ENCODE results near the gene CACFD1.

Gene CACFD1

GRCh38 chr9:133457233-133457632 is 2.5 kb upstream of the CACFD1 start:
- peaks cover 5% of the 10 kb centered on the region for H3K4me1 ChIP-seq (ENCODE audit: control insufficient read depth, insufficient read depth, low read length)
- H3K27me3 ChIP-seq (ENCODE audit: control insufficient read depth, insufficient read depth, low read length) = no peaks in the 10 kb centered on the region
- H3K9me3 ChIP-seq (ENCODE audit: control insufficient read depth, insufficient read depth, low read length) = no peaks in the 10 kb centered on the region
- no peak overlapping the region for H3K4me3 ChIP-seq (ENCODE audit: low read depth, low read length)
- no peak overlapping the region for H3K9ac ChIP-seq (ENCODE audit: low read depth, low read length)
- H3K36me3 ChIP-seq (ENCODE audit: control insufficient read depth, insufficient read depth, low read length) = no peaks in the 10 kb centered on the region

GRCh38 chr9:133457748-133458147 is 2.0 kb upstream of the CACFD1 start:
- Histone ChIP-seq H3K9me3 (ENCODE audit: control insufficient read depth, insufficient read depth, low read length) (no peaks in the 10 kb centered on the region), H3K4me1 (ENCODE audit: control insufficient read depth, insufficient read depth, low read length) (peaks cover 5% of the 10 kb centered on the region), H3K36me3 (ENCODE audit: control insufficient read depth, insufficient read depth, low read length) (no peaks in the 10 kb centered on the region), H3K4me3 (ENCODE audit: low read depth, low read length) (no peak overlapping the region), H3K9ac (ENCODE audit: low read depth, low read length) (no peak overlapping the region), H3K27me3 (ENCODE audit: control insufficient read depth, insufficient read depth, low read length) (no peaks in the 10 kb centered on the region)

- no peaks in the 10 kb centered on the region for H3K9me3 ChIP-seq (ENCODE audit: control insufficient read depth, insufficient read depth, low read length)
- H3K4me1 ChIP-seq (ENCODE audit: control insufficient read depth, insufficient read depth, low read length) = peaks cover 5% of the 10 kb centered on the region
- no peak overlapping the region for H3K9ac ChIP-seq (ENCODE audit: low read depth, low read length)
- H3K4me3 ChIP-seq (ENCODE audit: low read depth, low read length) = peak overlapping the region; percentile 49
- no peaks in the 10 kb centered on the region for H3K36me3 ChIP-seq (ENCODE audit: control insufficient read depth, insufficient read depth, low read length)
- H3K27me3 ChIP-seq (ENCODE audit: control insufficient read depth, insufficient read depth, low read length) = no peaks in the 10 kb centered on the region
These were observed 1.0 kb upstream of the CACFD1 start for GRCh38 chr9:133458643-133459312.

- Histone ChIP-seq H3K4me3 (ENCODE audit: low read depth, low read length) (peak overlapping the region; percentile 70), H3K9me3 (ENCODE audit: control insufficient read depth, insufficient read depth, low read length) (no peaks in the 10 kb centered on the region), H3K4me1 (ENCODE audit: control insufficient read depth, insufficient read depth, low read length) (peaks cover 5% of the 10 kb centered on the region), H3K36me3 (ENCODE audit: control insufficient read depth, insufficient read depth, low read length) (no peaks in the 10 kb centered on the region), H3K27me3 (ENCODE audit: control insufficient read depth, insufficient read depth, low read length) (no peaks in the 10 kb centered on the region), H3K9ac (ENCODE audit: low read depth, low read length) (peak overlapping the region; percentile 93)
These were observed 812 bp downstream of the CACFD1 start for GRCh38 chr9:133460405-133461175.

GRCh38 chr9:133461975-133462374 is 2.2 kb downstream of the CACFD1 start:
- Histone ChIP-seq H3K9ac (ENCODE audit: low read depth, low read length) (no peak overlapping the region), H3K9me3 (ENCODE audit: control insufficient read depth, insufficient read depth, low read length) (no peaks in the 10 kb centered on the region), H3K4me3 (ENCODE audit: low read depth, low read length) (no peak overlapping the region)

GRCh38 chr9:133463234-133463863 is 3.6 kb downstream of the CACFD1 start:
- H3K27me3 ChIP-seq (ENCODE audit: control insufficient read depth, insufficient read depth, low read length) = no peaks in the 10 kb centered on the region
- peak overlapping the region; percentile 24 for H3K9ac ChIP-seq (ENCODE audit: low read depth, low read length)
- peaks cover 5% of the 10 kb centered on the region for H3K4me1 ChIP-seq (ENCODE audit: control insufficient read depth, insufficient read depth, low read length)
- H3K4me3 ChIP-seq (ENCODE audit: low read depth, low read length) = no peak overlapping the region
- H3K36me3 ChIP-seq (ENCODE audit: control insufficient read depth, insufficient read depth, low read length) = no peaks in the 10 kb centered on the region
- H3K9me3 ChIP-seq (ENCODE audit: control insufficient read depth, insufficient read depth, low read length) = no peaks in the 10 kb centered on the region

More at GRCh38 chr9:133461975-133462374, 2.2 kb downstream of the CACFD1 start:
- H3K27me3 ChIP-seq (ENCODE audit: control insufficient read depth, insufficient read depth, low read length) = no peaks in the 10 kb centered on the region
- H3K4me1 ChIP-seq (ENCODE audit: control insufficient read depth, insufficient read depth, low read length) = peaks cover 5% of the 10 kb centered on the region
- no peaks in the 10 kb centered on the region for H3K36me3 ChIP-seq (ENCODE audit: control insufficient read depth, insufficient read depth, low read length)

- Histone ChIP-seq H3K9ac (ENCODE audit: low read depth, low read length) (no peak overlapping the region), H3K4me1 (ENCODE audit: control insufficient read depth, insufficient read depth, low read length) (peaks cover 5% of the 10 kb centered on the region), H3K4me3 (ENCODE audit: low read depth, low read length) (no peak overlapping the region), H3K27me3 (ENCODE audit: control insufficient read depth, insufficient read depth, low read length) (no peaks in the 10 kb centered on the region), H3K36me3 (ENCODE audit: control insufficient read depth, insufficient read depth, low read length) (no peaks in the 10 kb centered on the region), H3K9me3 (ENCODE audit: control insufficient read depth, insufficient read depth, low read length) (no peaks in the 10 kb centered on the region)
These were observed 4.3 kb downstream of the CACFD1 start for GRCh38 chr9:133463864-133464615.

- Histone ChIP-seq H3K4me1 (ENCODE audit: control insufficient read depth, insufficient read depth, low read length) (peaks cover 5% of the 10 kb centered on the region), H3K9me3 (ENCODE audit: control insufficient read depth, insufficient read depth, low read length) (no peaks in the 10 kb centered on the region), H3K9ac (ENCODE audit: low read depth, low read length) (no peak overlapping the region), H3K27me3 (ENCODE audit: control insufficient read depth, insufficient read depth, low read length) (no peaks in the 10 kb centered on the region), H3K36me3 (ENCODE audit: control insufficient read depth, insufficient read depth, low read length) (no peaks in the 10 kb centered on the region), H3K4me3 (ENCODE audit: low read depth, low read length) (no peak overlapping the region)
These were observed 4.9 kb downstream of the CACFD1 start for GRCh38 chr9:133464638-133465037.

- Histone ChIP-seq H3K36me3 (ENCODE audit: control insufficient read depth, insufficient read depth, low read length) (no peaks in the 10 kb centered on the region), H3K4me3 (ENCODE audit: low read depth, low read length) (no peak overlapping the region), H3K4me1 (ENCODE audit: control insufficient read depth, insufficient read depth, low read length) (peaks cover 2% of the 10 kb centered on the region), H3K27me3 (ENCODE audit: control insufficient read depth, insufficient read depth, low read length) (no peaks in the 10 kb centered on the region), H3K9me3 (ENCODE audit: control insufficient read depth, insufficient read depth, low read length) (no peaks in the 10 kb centered on the region), H3K9ac (ENCODE audit: low read depth, low read length) (no peak overlapping the region)
These were observed 6.2 kb downstream of the CACFD1 start for GRCh38 chr9:133465984-133466383.

GRCh38 chr9:133467101-133467500 is 7.3 kb downstream of the CACFD1 start:
- no peaks in the 10 kb centered on the region for H3K4me1 ChIP-seq (ENCODE audit: control insufficient read depth, insufficient read depth, low read length)
- no peak overlapping the region for H3K9ac ChIP-seq (ENCODE audit: low read depth, low read length)
- H3K36me3 ChIP-seq (ENCODE audit: control insufficient read depth, insufficient read depth, low read length) = peaks cover 3% of the 10 kb centered on the region
- no peak overlapping the region for H3K4me3 ChIP-seq (ENCODE audit: low read depth, low read length)
- H3K27me3 ChIP-seq (ENCODE audit: control insufficient read depth, insufficient read depth, low read length) = no peaks in the 10 kb centered on the region
- no peaks in the 10 kb centered on the region for H3K9me3 ChIP-seq (ENCODE audit: control insufficient read depth, insufficient read depth, low read length)

GRCh38 chr9:133468374-133468773 is 8.6 kb downstream of the CACFD1 start:
- no peak overlapping the region for H3K4me3 ChIP-seq (ENCODE audit: low read depth, low read length)
- H3K9ac ChIP-seq (ENCODE audit: low read depth, low read length) = no peak overlapping the region
- H3K9me3 ChIP-seq (ENCODE audit: control insufficient read depth, insufficient read depth, low read length) = no peaks in the 10 kb centered on the region
- peaks cover 9% of the 10 kb centered on the region for H3K36me3 ChIP-seq (ENCODE audit: control insufficient read depth, insufficient read depth, low read length)
- H3K4me1 ChIP-seq (ENCODE audit: control insufficient read depth, insufficient read depth, low read length) = no peaks in the 10 kb centered on the region
- no peaks in the 10 kb centered on the region for H3K27me3 ChIP-seq (ENCODE audit: control insufficient read depth, insufficient read depth, low read length)

All from iPS-15b (cell line).